ENCODE results near the gene ZBTB17.
"Not testable (repeated sequence)": the region's sequence is repeated elsewhere in the genome, so short reads cannot be mapped to it uniquely, and the experiment has no call there.

ZBTB17 gene

GRCh38 chr1:15928971-15929965 lies 46.6 kb downstream of the ZBTB17 start:
- no peak for TF ChIP-seq CTCF (IDR thresholded peaks at IDR 0.05; ENCODE audit: low read depth, low read length)
- DNase-seq (ENCODE audit: extremely low read depth, low read depth) = no peak

GRCh38 chr1:15926448-15926847 lies 49.5 kb downstream of the ZBTB17 start:
- not testable (repeated sequence) for DNase-seq (ENCODE audit: extremely low read depth, low read depth)

- DNase-seq (ENCODE audit: extremely low read depth, low read depth) = no peak
- TF ChIP-seq CTCF (IDR thresholded peaks at IDR 0.05; ENCODE audit: low read depth, low read length) = no peak
Observed at GRCh38 chr1:15923241-15923640, 52.7 kb downstream of the ZBTB17 start.

GRCh38 chr1:15918962-15919715 lies 56.8 kb downstream of the ZBTB17 start:
- no peak for DNase-seq (ENCODE audit: extremely low read depth, low read depth)
- TF ChIP-seq CTCF (IDR thresholded peaks at IDR 0.05; ENCODE audit: low read depth, low read length) = no peak

GRCh38 chr1:15916916-15917315 lies 59.0 kb downstream of the ZBTB17 start:
- no peak for DNase-seq (ENCODE audit: extremely low read depth, low read depth)
- no peak for TF ChIP-seq CTCF (IDR thresholded peaks at IDR 0.05; ENCODE audit: low read depth, low read length)

GRCh38 chr1:15916417-15916816 lies 59.5 kb downstream of the ZBTB17 start:
- DNase-seq (ENCODE audit: extremely low read depth, low read depth) = no peak
- TF ChIP-seq CTCF (IDR thresholded peaks at IDR 0.05; ENCODE audit: low read depth, low read length) = no peak

- DNase-seq (ENCODE audit: extremely low read depth, low read depth) = no peak
- no peak for TF ChIP-seq CTCF (IDR thresholded peaks at IDR 0.05; ENCODE audit: low read depth, low read length)
Observed at GRCh38 chr1:15915991-15916390, 59.9 kb downstream of the ZBTB17 start.

GRCh38 chr1:15913607-15914006 lies 62.3 kb downstream of the ZBTB17 start:
- DNase-seq (ENCODE audit: extremely low read depth, low read depth) = not testable (repeated sequence)

All from AG09319 (cell line).